Articular chondrocyte of knee joint (primary cell): ENCODE results near the gene MIF. TPM values are rescaled to one million over a fixed set of nuclear protein-coding genes. Genes with fewer than 3 reads are reported as not detected.

Source experiments
- small RNA-seq: library from RNA; depleted of rRNA; stranded (forward); fragments of <200 nt; gene quantifications from one replicate; pipeline ENCODE3, GENCODE V24; 2012
- total RNA-seq: library from RNA; depleted of rRNA; stranded (reverse); fragments of >200 nt; gene quantifications from 2 replicates; pipeline ENCODE4 v1.2.3, GENCODE V29; 2012

MIF gene
- 156 and 195 TPM in 2 replicates for total RNA-seq

DNA sequence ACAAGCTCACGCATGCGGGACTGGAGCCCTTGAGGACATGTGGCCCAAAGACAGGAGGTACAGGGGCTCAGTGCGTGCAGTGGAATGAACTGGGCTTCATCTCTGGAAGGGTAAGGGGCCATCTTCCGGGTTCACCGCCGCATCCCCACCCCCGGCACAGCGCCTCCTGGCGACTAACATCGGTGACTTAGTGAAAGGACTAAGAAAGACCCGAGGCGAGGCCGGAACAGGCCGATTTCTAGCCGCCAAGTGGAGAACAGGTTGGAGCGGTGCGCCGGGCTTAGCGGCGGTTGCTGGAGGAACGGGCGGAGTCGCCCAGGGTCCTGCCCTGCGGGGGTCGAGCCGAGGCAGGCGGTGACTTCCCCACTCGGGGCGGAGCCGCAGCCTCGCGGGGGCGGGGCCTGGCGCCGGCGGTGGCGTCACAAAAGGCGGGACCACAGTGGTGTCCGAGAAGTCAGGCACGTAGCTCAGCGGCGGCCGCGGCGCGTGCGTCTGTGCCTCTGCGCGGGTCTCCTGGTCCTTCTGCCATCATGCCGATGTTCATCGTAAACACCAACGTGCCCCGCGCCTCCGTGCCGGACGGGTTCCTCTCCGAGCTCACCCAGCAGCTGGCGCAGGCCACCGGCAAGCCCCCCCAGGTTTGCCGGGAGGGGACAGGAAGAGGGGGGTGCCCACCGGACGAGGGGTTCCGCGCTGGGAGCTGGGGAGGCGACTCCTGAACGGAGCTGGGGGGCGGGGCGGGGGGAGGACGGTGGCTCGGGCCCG, at the start of gene MIF:
TSS of gene MIF (plus strand) at position 439 of the 765 bp plus-strand sequence. CDS start at position 531, 92 bp downstream.

GRCh38 chr22:23857606-23858483, 36.3 kb upstream of the MIF start, which contains the start of gene SLC2A11:
Gene SLC2A11, plus strand, starts transcription at chr22:23857875. Its CDS starts 125 bp downstream, at chr22:23858000.

Small RNA genes lying within 50 kb of the gene (small RNA-seq; reads per million reads assigned to genes)
- gene RN7SL268P, result not detected

Other genes starting within 250 kb of the MIF start
- not detected in 2 replicates for gene RGL4, start 203.4 kb upstream of the MIF start, total RNA-seq
- 6.3 and 7.1 TPM in 2 replicates for gene ZNF70, start 143.3 kb upstream of the MIF start, total RNA-seq
- gene VPREB3, start 140.0 kb upstream of the MIF start, total RNA-seq, result not detected in 2 replicates
- 1.2 and 1.9 TPM in 2 replicates for gene C22orf15, start 131.4 kb upstream of the MIF start, total RNA-seq
- gene CHCHD10, start 126.4 kb upstream of the MIF start, total RNA-seq, result 3.9 and 6.5 TPM in 2 replicates
- gene MMP11, start 121.5 kb upstream of the MIF start, total RNA-seq, result 3.9 and 4.1 TPM in 2 replicates
- gene SMARCB1, start 107.4 kb upstream of the MIF start, total RNA-seq, result 44.3 and 48.2 TPM in 2 replicates
- 0.43 and 0.65 TPM in 2 replicates for gene DERL3, start 55.4 kb upstream of the MIF start, total RNA-seq
- gene SLC2A11, start 36.5 kb upstream of the MIF start, total RNA-seq, result 12.3 and 15.3 TPM in 2 replicates
- gene GSTT2B, start 66.8 kb downstream of the MIF start, total RNA-seq, result 1.7 and 19.7 TPM in 2 replicates
- gene DDTL, start 72.5 kb downstream of the MIF start, total RNA-seq, result 1.0 TPM in 1 of 2 replicates, not detected in the other
- gene DDT, start 80.1 kb downstream of the MIF start, total RNA-seq, result 57.7 and 68.2 TPM in 2 replicates
- gene GSTT2, start 85.8 kb downstream of the MIF start, total RNA-seq, result 0.78 TPM in 1 of 2 replicates, not detected in the other
- not detected in 2 replicates for gene GSTT4, start 111.1 kb downstream of the MIF start, total RNA-seq
- gene CABIN1, start 116.9 kb downstream of the MIF start, total RNA-seq, result 37.8 and 38.2 TPM in 2 replicates